HG03521 (cell line): ENCODE measurements around the gene NANS.
"Not testable (repeated sequence)": the region's sequence is repeated elsewhere in the genome, so short reads cannot be mapped to it uniquely, and the experiment has no call there.

Experiments used
- ATAC-seq: cut with Tn5 transposase; IDR thresholded peaks from one replicate; pipeline ENCODE4 v1.9.1; 2021; ENCODE audit warnings: mild to moderate bottlenecking, moderate library complexity; ENCODE audit not compliant: unreplicated experiment

Gene NANS

GRCh38 chr9:98076514-98076890, 20.0 kb downstream of the NANS start:
- not testable (repeated sequence) for ATAC-seq

GRCh38 chr9:98078895-98079294, 22.4 kb downstream of the NANS start:
- no peak for ATAC-seq

GRCh38 chr9:98080326-98080725, 23.8 kb downstream of the NANS start:
- ATAC-seq = no peak

- ATAC-seq = no peak
Measured at GRCh38 chr9:98080780-98081179, 24.2 kb downstream of the NANS start.

GRCh38 chr9:98081477-98082219, 25.1 kb downstream of the NANS start:
- no peak for ATAC-seq

GRCh38 chr9:98083061-98083501, 26.5 kb downstream of the NANS start:
- ATAC-seq = no peak

- no peak for ATAC-seq
Measured at GRCh38 chr9:98083566-98084183, 27.1 kb downstream of the NANS start.

- ATAC-seq = no peak
Measured at GRCh38 chr9:98084396-98084795, 27.9 kb downstream of the NANS start.

- no peak for ATAC-seq
Measured at GRCh38 chr9:98085058-98085457, 28.5 kb downstream of the NANS start.

GRCh38 chr9:98085944-98086343, 29.4 kb downstream of the NANS start:
- no peak for ATAC-seq

GRCh38 chr9:98086461-98086860, 29.9 kb downstream of the NANS start:
- ATAC-seq = no peak

- ATAC-seq = no peak
Measured at GRCh38 chr9:98087420-98088354, 31.2 kb downstream of the NANS start.

GRCh38 chr9:98090674-98091073, 34.1 kb downstream of the NANS start:
- not testable (repeated sequence) for ATAC-seq

- no peak for ATAC-seq
Measured at GRCh38 chr9:98091735-98092612, 35.4 kb downstream of the NANS start.

GRCh38 chr9:98092613-98092931, 36.0 kb downstream of the NANS start:
- no peak for ATAC-seq

GRCh38 chr9:98094316-98094715, 37.8 kb downstream of the NANS start:
- no peak for ATAC-seq

- no peak for ATAC-seq
Measured at GRCh38 chr9:98094851-98095250, 38.3 kb downstream of the NANS start.

GRCh38 chr9:98095401-98095800, 38.9 kb downstream of the NANS start:
- ATAC-seq = no peak

- ATAC-seq = no peak
Measured at GRCh38 chr9:98096091-98096490, 39.6 kb downstream of the NANS start.

- no peak for ATAC-seq
Measured at GRCh38 chr9:98097836-98098235, 41.3 kb downstream of the NANS start.

GRCh38 chr9:98099346-98099745, 42.8 kb downstream of the NANS start:
- ATAC-seq = no peak
